ENCODE data around the gene TTLL4.

Gene TTLL4

GRCh38 chr2:218716070-218716469 is 5.4 kb downstream of the TTLL4 start:
- no peak overlapping the region for H3K27ac ChIP-seq (ENCODE audit: low read length)
- H3K36me3 ChIP-seq (ENCODE audit: control insufficient read depth in 1 of 2, insufficient read depth in 2 of 2, low read length in 2 of 2), result peaks cover 0 to 3% of the 10 kb centered on the region in 2 donors
- H3K9me3 ChIP-seq (ENCODE audit: control insufficient read depth in 1 of 2, low read length in 2 of 2), result no peaks in the 10 kb centered on the region
- no peaks in the 10 kb centered on the region for H3K27me3 ChIP-seq (ENCODE audit: low read depth, low read length)
- H3K4me1 ChIP-seq (ENCODE audit: control insufficient read depth in 1 of 2, insufficient read depth in 2 of 2, low read length in 2 of 2), result peaks cover 0 to 8% of the 10 kb centered on the region in 2 donors
- H3K4me3 ChIP-seq (ENCODE audit: low read depth in 1 of 2, low read length in 2 of 2), result no peak overlapping the region

GRCh38 chr2:218717262-218717661 is 6.6 kb downstream of the TTLL4 start:
- no peaks in the 10 kb centered on the region for H3K4me1 ChIP-seq (ENCODE audit: control insufficient read depth in 1 of 2, insufficient read depth in 2 of 2, low read length in 2 of 2)
- peak overlapping the region; percentile 35 for H3K27ac ChIP-seq (ENCODE audit: low read length)
- no peak overlapping the region for H3K4me3 ChIP-seq (ENCODE audit: low read depth in 1 of 2, low read length in 2 of 2)
- H3K36me3 ChIP-seq (ENCODE audit: control insufficient read depth in 1 of 2, insufficient read depth in 2 of 2, low read length in 2 of 2), result no peaks in the 10 kb centered on the region
- no peaks in the 10 kb centered on the region for H3K9me3 ChIP-seq (ENCODE audit: control insufficient read depth in 1 of 2, low read length in 2 of 2)
- H3K27me3 ChIP-seq (ENCODE audit: low read depth, low read length), result no peaks in the 10 kb centered on the region

- H3K27ac ChIP-seq (ENCODE audit: low read length), result no peak overlapping the region
- H3K4me1 ChIP-seq (ENCODE audit: control insufficient read depth in 1 of 2, insufficient read depth in 2 of 2, low read length in 2 of 2), result peaks cover 0 to 6% of the 10 kb centered on the region in 2 donors
- no peak overlapping the region for H3K4me3 ChIP-seq (ENCODE audit: low read depth in 1 of 2, low read length in 2 of 2)
- no peaks in the 10 kb centered on the region for H3K27me3 ChIP-seq (ENCODE audit: low read depth, low read length)
- no peaks in the 10 kb centered on the region for H3K9me3 ChIP-seq (ENCODE audit: control insufficient read depth in 1 of 2, low read length in 2 of 2)
- H3K36me3 ChIP-seq (ENCODE audit: control insufficient read depth in 1 of 2, insufficient read depth in 2 of 2, low read length in 2 of 2), result no peaks in the 10 kb centered on the region
Observed at GRCh38 chr2:218718058-218718457, 7.4 kb downstream of the TTLL4 start.

GRCh38 chr2:218719457-218719856 is 8.8 kb downstream of the TTLL4 start:
- no peak overlapping the region for H3K27ac ChIP-seq (ENCODE audit: low read length)
- H3K9me3 ChIP-seq (ENCODE audit: control insufficient read depth in 1 of 2, low read length in 2 of 2), result no peaks in the 10 kb centered on the region
- peaks cover 0 to 6% of the 10 kb centered on the region in 2 donors for H3K4me1 ChIP-seq (ENCODE audit: control insufficient read depth in 1 of 2, insufficient read depth in 2 of 2, low read length in 2 of 2)
- H3K4me3 ChIP-seq (ENCODE audit: low read depth in 1 of 2, low read length in 2 of 2), result no peak overlapping the region
- H3K27me3 ChIP-seq (ENCODE audit: low read depth, low read length), result no peaks in the 10 kb centered on the region
- H3K36me3 ChIP-seq (ENCODE audit: control insufficient read depth in 1 of 2, insufficient read depth in 2 of 2, low read length in 2 of 2), result no peaks in the 10 kb centered on the region

GRCh38 chr2:218720048-218721041 is 9.7 kb downstream of the TTLL4 start:
- Histone ChIP-seq H3K27me3 (ENCODE audit: low read depth, low read length) (no peaks in the 10 kb centered on the region), H3K9me3 (ENCODE audit: control insufficient read depth in 1 of 2, low read length in 2 of 2) (no peaks in the 10 kb centered on the region)

GRCh38 chr2:218721488-218721887 is 10.9 kb downstream of the TTLL4 start:
- Histone ChIP-seq H3K27me3 (ENCODE audit: low read depth, low read length) (no peaks in the 10 kb centered on the region), H3K36me3 (ENCODE audit: control insufficient read depth in 1 of 2, insufficient read depth in 2 of 2, low read length in 2 of 2) (no peaks in the 10 kb centered on the region), H3K27ac (ENCODE audit: low read length) (no peak overlapping the region), H3K4me1 (ENCODE audit: control insufficient read depth in 1 of 2, insufficient read depth in 2 of 2, low read length in 2 of 2) (peaks cover 0 to 6% of the 10 kb centered on the region in 2 donors), H3K9me3 (ENCODE audit: control insufficient read depth in 1 of 2, low read length in 2 of 2) (peaks cover 0 to 8% of the 10 kb centered on the region in 2 donors), H3K4me3 (ENCODE audit: low read depth in 1 of 2, low read length in 2 of 2) (no peak overlapping the region)

More at GRCh38 chr2:218720048-218721041, 9.7 kb downstream of the TTLL4 start:
- Histone ChIP-seq H3K4me1 (ENCODE audit: control insufficient read depth in 1 of 2, insufficient read depth in 2 of 2, low read length in 2 of 2) (peaks cover 0 to 6% of the 10 kb centered on the region in 2 donors), H3K36me3 (ENCODE audit: control insufficient read depth in 1 of 2, insufficient read depth in 2 of 2, low read length in 2 of 2) (no peaks in the 10 kb centered on the region), H3K27ac (ENCODE audit: low read length) (no peak overlapping the region), H3K4me3 (ENCODE audit: low read depth in 1 of 2, low read length in 2 of 2) (no peak overlapping the region)

- Histone ChIP-seq H3K27me3 (ENCODE audit: low read depth, low read length) (no peaks in the 10 kb centered on the region), H3K27ac (ENCODE audit: low read length) (no peak overlapping the region), H3K9me3 (ENCODE audit: control insufficient read depth in 1 of 2, low read length in 2 of 2) (peaks cover 0 to 9% of the 10 kb centered on the region in 2 donors), H3K4me1 (ENCODE audit: control insufficient read depth in 1 of 2, insufficient read depth in 2 of 2, low read length in 2 of 2) (peaks cover 0 to 6% of the 10 kb centered on the region in 2 donors), H3K4me3 (ENCODE audit: low read depth in 1 of 2, low read length in 2 of 2) (no peak overlapping the region), H3K36me3 (ENCODE audit: control insufficient read depth in 1 of 2, insufficient read depth in 2 of 2, low read length in 2 of 2) (no peaks in the 10 kb centered on the region)
Observed at GRCh38 chr2:218721934-218722333, 11.3 kb downstream of the TTLL4 start.

- Histone ChIP-seq H3K4me1 (ENCODE audit: control insufficient read depth in 1 of 2, insufficient read depth in 2 of 2, low read length in 2 of 2) (peaks cover 0 to 6% of the 10 kb centered on the region in 2 donors), H3K9me3 (ENCODE audit: control insufficient read depth in 1 of 2, low read length in 2 of 2) (peaks cover 0 to 9% of the 10 kb centered on the region in 2 donors), H3K27me3 (ENCODE audit: low read depth, low read length) (no peaks in the 10 kb centered on the region), H3K36me3 (ENCODE audit: control insufficient read depth in 1 of 2, insufficient read depth in 2 of 2, low read length in 2 of 2) (peaks cover 0 to 2% of the 10 kb centered on the region in 2 donors), H3K4me3 (ENCODE audit: low read depth in 1 of 2, low read length in 2 of 2) (no peak overlapping the region), H3K27ac (ENCODE audit: low read length) (no peak overlapping the region)
Observed at GRCh38 chr2:218722419-218722818, 11.8 kb downstream of the TTLL4 start.

- no peak overlapping the region for H3K4me3 ChIP-seq (ENCODE audit: low read depth in 1 of 2, low read length in 2 of 2)
- H3K27ac ChIP-seq (ENCODE audit: low read length), result no peak overlapping the region
- H3K27me3 ChIP-seq (ENCODE audit: low read depth, low read length), result no peaks in the 10 kb centered on the region
- H3K9me3 ChIP-seq (ENCODE audit: control insufficient read depth in 1 of 2, low read length in 2 of 2), result peaks cover 0 to 9% of the 10 kb centered on the region in 2 donors
- H3K4me1 ChIP-seq (ENCODE audit: control insufficient read depth in 1 of 2, insufficient read depth in 2 of 2, low read length in 2 of 2), result peaks cover 0 to 6% of the 10 kb centered on the region in 2 donors
- H3K36me3 ChIP-seq (ENCODE audit: control insufficient read depth in 1 of 2, insufficient read depth in 2 of 2, low read length in 2 of 2), result peaks cover 0 to 6% of the 10 kb centered on the region in 2 donors
Observed at GRCh38 chr2:218722876-218723785, 12.5 kb downstream of the TTLL4 start.

GRCh38 chr2:218726004-218726574 is 15.5 kb downstream of the TTLL4 start:
- Histone ChIP-seq H3K4me3 (ENCODE audit: low read depth in 1 of 2, low read length in 2 of 2) (no peak overlapping the region), H3K36me3 (ENCODE audit: control insufficient read depth in 1 of 2, insufficient read depth in 2 of 2, low read length in 2 of 2) (peaks cover 0 to 6% of the 10 kb centered on the region in 2 donors), H3K27me3 (ENCODE audit: low read depth, low read length) (no peaks in the 10 kb centered on the region), H3K27ac (ENCODE audit: low read length) (no peak overlapping the region), H3K4me1 (ENCODE audit: control insufficient read depth in 1 of 2, insufficient read depth in 2 of 2, low read length in 2 of 2) (peaks cover 0 to 6% of the 10 kb centered on the region in 2 donors), H3K9me3 (ENCODE audit: control insufficient read depth in 1 of 2, low read length in 2 of 2) (peaks cover 0 to 9% of the 10 kb centered on the region in 2 donors)

Data from muscle layer of duodenum (tissue), 2 donors.